Suprapubic skin (tissue), 4 donors: ENCODE measurements around the gene DRAP1.

Experiments used
- CTCF ChIP-seq, 2 donors: fragments of 200-600 bp in 1 of 2; fragments of 450-650 bp in 1 of 2; sonication (generic) in 1 of 2; IDR thresholded peaks; one replicate each; pipeline ENCODE4 v1.5.1; 2016 to 2019; ENCODE audit warnings: antibody characterized with exemption in 2 of 2, mild to moderate bottlenecking in 1 of 2, moderate library complexity in 1 of 2
- EP300 ChIP-seq: sonication (generic); formaldehyde crosslinking; IDR thresholded peaks from one replicate; pipeline ENCODE4 v1.6.1; 2017; ENCODE audit warnings: antibody characterized with exemption
- POLR2A ChIP-seq, 2 donors: fragments of 450-650 bp; IDR thresholded peaks; one replicate each; pipeline ENCODE4 v1.6.1; 2017; ENCODE audit warnings: antibody characterized with exemption in 2 of 2, mild to moderate bottlenecking in 2 of 2, moderate library complexity in 2 of 2
- POLR2AphosphoS5 ChIP-seq, 3 donors: sonication (generic); formaldehyde crosslinking; IDR thresholded peaks; one replicate each; pipeline ENCODE4 v1.6.1; 2017; ENCODE audit warnings: antibody characterized with exemption in 3 of 3

- TF ChIP-seq POLR2A (IDR thresholded peaks at IDR 0.05), result no peak
- no peak for TF ChIP-seq CTCF (IDR thresholded peaks at IDR 0.05)
- no peak for TF ChIP-seq EP300
- TF ChIP-seq POLR2AphosphoS5 (IDR thresholded peaks at IDR 0.05), result no peak
These were observed 41.6 kb downstream of the DRAP1 start for GRCh38 chr11:65960824-65961266.
